Measurements from ENCODE around the gene PNPLA5.
"Not testable (repeated sequence)": the region's sequence is repeated elsewhere in the genome, so short reads cannot be mapped to it uniquely, and the experiment has no call there.

PNPLA5 gene

GRCh38 chr22:43919106-43919973, 27.5 kb upstream of the PNPLA5 start:
- no peak overlapping the region for H3K4me3 ChIP-seq (ENCODE audit: low read depth, low read length)
- TF ChIP-seq CTCF (IDR thresholded peaks at IDR 0.05; ENCODE audit: low read depth, low read length, missing control alignments), result no peak
- DNase-seq (ENCODE audit: low read depth), result no peak

- no peak for DNase-seq (ENCODE audit: low read depth)
- no peak for TF ChIP-seq CTCF (IDR thresholded peaks at IDR 0.05; ENCODE audit: low read depth, low read length, missing control alignments)
- H3K4me3 ChIP-seq (ENCODE audit: low read depth, low read length), result no peak overlapping the region
Observed at GRCh38 chr22:43917521-43917920, 25.7 kb upstream of the PNPLA5 start.

GRCh38 chr22:43911351-43911750, 19.5 kb upstream of the PNPLA5 start:
- no peak for DNase-seq (ENCODE audit: low read depth)
- no peak for TF ChIP-seq CTCF (IDR thresholded peaks at IDR 0.05; ENCODE audit: low read depth, low read length, missing control alignments)
- no peak overlapping the region for H3K4me3 ChIP-seq (ENCODE audit: low read depth, low read length)

GRCh38 chr22:43910178-43910695, 18.4 kb upstream of the PNPLA5 start:
- TF ChIP-seq CTCF (IDR thresholded peaks at IDR 0.05; ENCODE audit: low read depth, low read length, missing control alignments), result no peak
- DNase-seq (ENCODE audit: low read depth), result no peak
- H3K4me3 ChIP-seq (ENCODE audit: low read depth, low read length), result no peak overlapping the region

GRCh38 chr22:43909708-43910107, 17.9 kb upstream of the PNPLA5 start:
- DNase-seq (ENCODE audit: low read depth), result no peak
- H3K4me3 ChIP-seq (ENCODE audit: low read depth, low read length), result no peak overlapping the region
- TF ChIP-seq CTCF (IDR thresholded peaks at IDR 0.05; ENCODE audit: low read depth, low read length, missing control alignments), result no peak

- no peak for TF ChIP-seq CTCF (IDR thresholded peaks at IDR 0.05; ENCODE audit: low read depth, low read length, missing control alignments)
- H3K4me3 ChIP-seq (ENCODE audit: low read depth, low read length), result no peak overlapping the region
- DNase-seq (ENCODE audit: low read depth), result no peak
Observed at GRCh38 chr22:43905681-43906080, 13.9 kb upstream of the PNPLA5 start.

- peak; percentile 36 for TF ChIP-seq CTCF (IDR thresholded peaks at IDR 0.05; ENCODE audit: low read depth, low read length, missing control alignments)
- DNase-seq (ENCODE audit: low read depth); H3K4me3 ChIP-seq (ENCODE audit: low read depth, low read length): not testable (repeated sequence)
Observed at GRCh38 chr22:43904412-43904811, 12.6 kb upstream of the PNPLA5 start.

- DNase-seq (ENCODE audit: low read depth), result not testable (repeated sequence)
Observed at GRCh38 chr22:43903033-43903432, 11.2 kb upstream of the PNPLA5 start.

More at GRCh38 chr22:43903033-43903432, 11.2 kb upstream of the PNPLA5 start:
- H3K4me3 ChIP-seq (ENCODE audit: low read depth, low read length), result not testable (repeated sequence)
